Measurements from ENCODE around the gene GIMAP8.

The GIMAP8 gene

DNA sequence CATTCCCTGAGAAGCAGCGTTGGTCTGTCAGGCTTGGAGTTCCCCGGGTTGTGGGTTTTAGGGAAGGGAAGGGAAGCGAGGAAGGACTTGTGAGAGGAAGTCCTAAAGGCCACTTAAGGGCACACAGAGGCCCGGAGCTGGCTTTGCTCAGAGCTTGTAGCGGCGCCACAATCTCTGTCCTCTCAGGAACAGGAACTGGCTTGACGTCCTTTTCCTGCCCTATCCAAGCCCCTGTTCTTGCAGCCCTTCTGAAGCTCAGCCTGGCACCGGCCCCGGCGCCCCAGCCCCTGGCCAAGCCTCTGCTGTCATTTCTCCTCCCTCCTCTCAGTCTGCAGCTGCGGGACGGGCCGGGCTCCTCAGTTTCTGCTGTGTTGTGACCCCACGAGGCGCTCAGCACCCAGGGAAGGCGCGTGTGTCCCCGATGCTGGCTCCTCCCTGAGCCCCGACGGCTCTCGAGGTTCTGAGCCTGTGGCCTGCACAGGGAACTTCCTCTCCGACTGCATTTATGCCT lies at the start of gene GIMAP8:
Gene GIMAP8 (plus strand): TSS at position 140 of the 511 bp plus-strand sequence. CDS start 16,069 bp downstream, outside the sequence.
- DNase-seq = no peak

DNA sequence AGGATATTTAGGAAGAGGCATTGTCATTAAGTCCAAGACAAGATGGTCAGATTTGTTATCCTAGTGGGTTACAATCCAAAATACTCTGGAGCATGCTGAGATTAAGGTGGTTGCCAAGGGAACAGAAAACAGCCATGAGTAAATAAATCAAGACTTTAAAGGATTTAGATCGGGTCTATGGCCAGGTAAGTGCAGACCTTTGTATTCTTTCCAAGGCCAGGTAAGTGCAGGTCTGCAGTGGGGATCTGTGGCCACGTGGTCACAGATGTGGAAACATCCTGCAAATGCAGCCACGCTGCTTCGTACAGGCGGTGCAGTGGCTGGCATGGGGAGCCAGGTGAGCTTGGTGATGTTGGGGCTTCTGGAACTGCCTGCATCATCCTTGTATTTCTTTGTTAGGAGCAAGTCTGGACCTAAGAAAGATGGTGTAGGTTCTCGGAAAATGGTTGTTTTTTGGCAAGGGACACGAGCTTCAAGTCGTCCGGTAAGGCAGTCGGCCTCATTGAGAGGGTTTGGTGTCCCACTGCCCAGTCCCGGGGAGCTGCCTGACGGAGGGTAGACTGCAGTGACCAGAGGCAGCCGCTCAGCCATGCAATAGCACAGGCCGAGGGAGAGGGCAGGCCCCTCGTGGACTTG lies 49.5 kb upstream of the GIMAP8 start:
- DNase-seq = no peak

- DNase-seq = no peak
Observed at GRCh38 chr7:150401424-150401790, 49.0 kb upstream of the GIMAP8 start.

- no peak for DNase-seq
Observed at GRCh38 chr7:150401861-150402631, 48.4 kb upstream of the GIMAP8 start.

GRCh38 chr7:150402671-150403321 lies 47.6 kb upstream of the GIMAP8 start:
- no peak for DNase-seq

DNA sequence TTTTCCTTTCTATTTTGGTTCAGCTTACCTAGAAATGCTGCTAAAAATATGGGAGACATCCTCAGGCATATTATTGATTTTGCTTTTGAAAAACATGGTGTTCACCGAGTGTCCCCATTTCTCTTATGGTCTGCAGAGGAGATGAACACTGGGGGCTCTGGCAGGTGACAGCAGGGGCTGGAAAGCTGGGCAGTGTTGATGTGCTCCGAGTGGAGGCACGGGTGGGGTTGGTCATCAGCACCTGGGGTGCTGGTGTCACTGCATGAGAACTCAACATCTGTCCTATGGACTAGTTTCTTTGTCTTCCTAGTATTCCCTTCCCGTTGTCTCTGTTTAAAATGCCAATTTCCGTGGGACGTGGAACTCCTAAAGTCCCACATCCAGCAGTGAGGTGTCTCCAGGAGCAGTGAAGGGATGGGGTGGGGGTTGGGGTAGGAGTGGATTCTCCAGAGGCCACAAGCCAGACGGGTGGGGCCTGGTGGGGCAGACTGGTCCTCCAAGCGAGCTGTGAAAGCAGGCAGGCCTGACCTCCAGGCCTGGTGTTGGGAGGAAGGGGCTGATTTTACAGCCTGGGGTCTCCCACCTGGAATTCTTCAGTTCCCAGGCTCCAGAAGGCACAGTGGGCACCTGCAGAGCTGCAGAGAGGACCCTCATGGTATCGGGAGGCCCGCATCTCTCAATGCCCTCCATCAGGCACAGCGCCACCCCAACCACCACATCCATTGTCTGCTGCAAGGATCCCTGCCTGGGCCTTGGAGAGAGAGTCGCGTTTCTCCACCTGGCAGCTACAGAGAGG lies 46.9 kb upstream of the GIMAP8 start:
- no peak for DNase-seq

DNA sequence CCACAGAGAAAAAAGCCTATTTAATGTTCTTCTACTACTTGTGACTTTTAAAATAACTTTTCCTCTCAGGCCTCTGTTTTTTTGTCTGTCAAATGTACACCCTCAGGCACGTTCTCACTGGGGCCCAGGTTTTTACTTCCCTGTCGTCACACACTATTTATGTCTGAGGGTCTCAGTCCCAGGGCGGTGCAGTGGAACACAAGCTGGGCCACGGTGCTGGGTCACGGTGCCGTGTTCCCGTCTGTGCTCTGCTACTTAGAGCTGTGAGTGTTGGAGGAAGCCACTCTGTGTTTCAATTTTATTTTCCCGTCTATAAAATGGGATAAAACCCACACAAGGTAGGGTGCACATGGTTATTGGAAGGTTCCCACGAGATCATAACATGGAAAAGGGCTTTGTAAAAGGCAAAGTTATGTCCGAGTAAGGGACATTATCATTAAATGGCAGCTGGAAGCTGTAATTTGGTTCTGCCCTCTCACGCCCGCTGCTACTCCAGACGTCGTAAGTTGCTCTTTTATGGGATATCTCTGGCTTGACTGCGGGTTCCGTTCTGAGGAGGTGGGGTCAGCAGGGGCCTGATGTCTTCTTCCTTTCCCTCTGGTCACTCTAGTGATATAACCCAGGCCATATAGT lies 46.1 kb upstream of the GIMAP8 start:
- no peak for DNase-seq

GRCh38 chr7:150404805-150405583 lies 45.4 kb upstream of the GIMAP8 start:
- no peak for DNase-seq

DNA sequence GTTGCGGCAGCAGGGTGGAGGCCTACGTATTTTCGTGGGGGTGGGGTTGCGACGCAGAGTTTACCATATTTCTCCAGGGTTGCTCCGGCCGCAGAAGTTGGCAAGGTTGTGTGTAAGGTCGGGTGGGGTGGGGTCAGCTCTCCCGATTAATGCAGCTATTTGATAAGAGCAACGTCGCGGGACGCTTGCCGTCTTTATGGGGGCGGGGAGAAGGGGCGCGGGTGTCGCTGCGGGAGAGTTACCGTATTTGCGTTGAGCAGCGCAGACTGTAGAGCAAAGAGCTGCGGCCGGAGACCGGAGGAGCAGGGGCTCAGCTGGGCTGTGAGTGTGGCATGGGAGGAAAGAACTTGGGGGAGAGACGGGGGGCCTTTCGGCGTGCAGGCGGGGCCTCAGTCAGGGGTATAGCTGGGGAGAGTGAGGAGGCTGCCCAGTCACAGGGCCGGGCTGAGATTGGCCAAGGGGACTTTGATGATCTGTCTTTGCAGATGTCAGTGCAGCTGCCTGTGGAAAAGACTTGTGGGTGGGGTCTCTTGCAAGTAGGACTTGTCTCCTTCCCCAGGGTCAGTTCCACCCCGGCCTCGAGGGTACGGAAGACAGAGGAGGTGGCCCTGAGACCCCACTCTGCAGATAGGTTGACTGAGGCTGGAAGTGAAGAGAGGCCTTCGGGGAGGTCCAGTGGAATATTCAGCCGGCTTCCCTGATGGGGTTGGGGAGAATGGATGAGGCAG lies 44.7 kb upstream of the GIMAP8 start:
- no peak for DNase-seq

DNA sequence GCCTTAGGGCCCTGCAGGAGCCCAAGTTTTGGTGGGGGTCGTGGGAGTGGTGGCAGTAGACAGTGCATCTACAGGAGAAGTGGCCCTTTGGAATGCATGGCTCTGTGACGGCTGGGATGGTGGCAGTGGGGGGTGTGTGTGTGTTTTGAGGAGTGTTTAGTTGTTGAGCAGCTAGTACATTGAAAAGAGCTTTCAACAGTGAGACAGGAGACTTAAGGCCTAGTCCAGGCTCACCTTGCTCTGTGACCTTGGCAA lies 44.2 kb upstream of the GIMAP8 start:
- DNase-seq = no peak

DNA sequence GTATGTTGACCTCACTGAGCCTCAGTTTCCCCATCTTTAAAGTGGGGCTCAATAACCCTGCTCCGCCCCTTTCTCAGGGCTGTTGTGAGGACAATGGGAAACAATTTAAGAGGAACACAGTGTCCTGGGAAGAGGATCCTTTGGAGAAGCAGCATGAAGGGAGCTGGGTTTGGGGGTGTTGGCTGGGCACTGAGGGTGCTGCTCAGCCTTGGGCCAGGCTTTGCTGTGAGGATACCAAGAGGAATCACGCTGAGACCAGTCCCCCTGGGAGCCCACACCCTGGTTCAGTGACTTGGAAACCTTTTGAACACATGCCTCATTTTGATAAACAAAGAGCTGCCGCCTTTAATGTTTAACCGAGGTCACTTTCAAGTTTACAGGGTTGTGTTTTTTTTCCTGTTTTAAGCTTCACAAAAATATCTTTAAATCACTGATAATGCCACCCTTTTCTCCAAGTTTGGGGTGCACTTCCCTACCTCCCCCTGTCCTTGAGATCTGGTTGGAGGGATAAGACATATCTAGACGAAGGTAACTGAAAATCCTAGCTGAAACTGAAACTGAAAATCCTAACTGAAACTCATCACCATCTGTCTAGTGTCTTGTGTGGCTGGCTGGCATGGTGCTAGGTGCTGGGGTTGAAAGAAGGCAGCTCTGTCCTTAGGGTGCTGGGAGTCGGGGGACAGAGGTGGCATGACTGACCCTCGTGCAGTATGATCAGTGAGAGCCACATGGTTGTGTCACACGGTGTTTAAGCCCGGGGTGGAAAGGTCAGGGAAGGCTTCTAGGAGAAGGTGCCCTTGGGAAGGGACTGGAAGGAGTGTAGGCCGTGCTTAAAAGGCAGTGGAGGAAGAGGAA lies 43.6 kb upstream of the GIMAP8 start:
- DNase-seq = no peak

GRCh38 chr7:150407588-150408392 lies 42.6 kb upstream of the GIMAP8 start:
- DNase-seq = no peak

DNA sequence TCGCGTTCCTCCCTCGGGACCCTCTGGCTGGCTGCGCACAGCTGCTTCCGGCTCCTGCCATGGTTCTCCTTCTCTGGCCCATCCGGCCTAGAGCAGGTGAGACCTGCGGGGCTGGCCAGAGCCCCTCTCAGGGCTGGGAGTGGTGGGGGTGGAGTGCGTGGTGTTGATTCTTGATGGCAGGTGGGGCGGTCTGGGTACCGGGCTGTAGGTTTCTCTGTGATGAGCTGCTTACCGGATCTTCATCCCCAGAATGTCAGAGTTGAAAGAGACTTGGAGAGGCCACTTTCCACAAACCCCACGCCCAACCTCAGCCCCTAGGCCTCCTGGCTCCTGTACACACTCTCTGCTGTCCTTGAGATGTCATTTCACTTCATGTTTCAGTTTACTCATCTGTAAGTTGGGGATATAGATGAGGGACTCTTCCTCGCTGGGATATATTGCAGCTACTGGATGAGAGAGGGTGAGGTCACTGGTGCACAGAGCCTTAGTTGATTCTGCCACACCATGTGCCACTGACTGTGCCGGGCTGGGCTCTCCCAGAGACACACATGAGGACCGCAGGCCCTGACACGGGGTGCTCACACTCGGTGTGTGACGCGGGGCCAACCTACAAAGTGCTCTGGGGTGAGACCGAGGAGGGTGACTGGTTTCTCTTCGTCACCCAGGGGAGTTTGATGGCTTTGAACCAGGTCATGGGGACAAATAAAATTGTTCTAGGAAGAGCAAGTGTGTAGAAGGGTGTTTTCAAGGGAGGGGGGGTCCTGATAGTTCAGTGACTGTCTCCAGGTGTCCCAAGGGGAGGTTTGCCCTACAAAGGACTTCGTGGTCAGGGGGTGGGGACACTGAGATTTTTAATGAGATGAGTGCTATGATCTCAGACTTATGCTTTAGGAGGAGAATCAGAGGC lies 41.8 kb upstream of the GIMAP8 start:
- DNase-seq = no peak

GRCh38 chr7:150409300-150410030 lies 41.0 kb upstream of the GIMAP8 start:
- DNase-seq = no peak

DNA sequence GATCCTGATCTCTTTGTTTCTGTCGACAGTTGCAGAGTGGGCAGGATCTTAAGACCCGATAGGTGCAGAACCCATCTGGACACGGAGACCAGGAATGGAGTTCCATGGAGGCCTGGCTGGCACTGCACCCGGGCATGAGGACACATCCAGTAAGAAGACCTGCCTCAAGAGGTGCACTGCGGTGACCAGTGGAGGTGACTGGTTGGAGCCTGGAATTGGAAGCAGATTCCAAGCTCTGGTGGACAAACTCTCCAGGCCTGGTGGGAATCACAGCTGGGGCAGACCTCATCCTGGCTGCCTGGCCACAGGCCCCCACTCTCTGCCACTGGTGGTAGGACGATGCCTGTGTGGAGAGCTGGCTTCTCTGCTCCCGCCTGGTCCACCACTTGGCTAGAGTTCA lies 40.3 kb upstream of the GIMAP8 start:
- no peak for DNase-seq

DNA sequence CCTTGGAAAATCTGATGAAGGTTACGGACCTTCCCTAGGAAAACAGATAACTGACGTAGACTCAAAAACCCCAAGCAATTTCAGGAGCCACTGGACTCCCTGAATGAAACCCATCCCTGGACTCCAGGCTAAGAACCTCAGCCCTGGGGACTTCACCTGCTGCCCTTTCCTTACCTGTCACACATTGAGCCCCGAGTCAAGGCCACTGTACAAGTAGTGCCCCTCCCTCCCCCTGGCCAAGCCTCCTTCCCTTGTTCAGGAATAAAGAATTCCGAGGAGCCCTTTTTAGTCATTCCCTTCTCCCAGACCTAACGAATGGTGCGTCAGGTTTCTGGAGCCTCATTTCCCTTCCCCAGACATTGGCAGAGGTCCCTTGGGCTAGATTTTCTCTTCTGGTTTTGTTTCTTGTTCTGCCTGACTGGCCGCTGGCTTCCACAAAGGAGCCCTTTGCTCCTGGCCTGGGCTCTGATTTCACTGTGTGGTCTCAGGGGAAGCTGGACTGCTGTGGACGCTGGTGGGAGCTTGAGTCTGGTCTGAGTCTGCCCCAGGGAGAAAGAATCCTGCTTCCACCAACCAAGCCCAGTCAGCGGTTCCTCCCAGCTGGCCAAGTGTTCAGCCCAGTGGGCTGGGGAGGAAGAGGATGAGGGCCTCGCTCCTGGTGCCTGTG lies 39.6 kb upstream of the GIMAP8 start:
- DNase-seq = no peak

DNA sequence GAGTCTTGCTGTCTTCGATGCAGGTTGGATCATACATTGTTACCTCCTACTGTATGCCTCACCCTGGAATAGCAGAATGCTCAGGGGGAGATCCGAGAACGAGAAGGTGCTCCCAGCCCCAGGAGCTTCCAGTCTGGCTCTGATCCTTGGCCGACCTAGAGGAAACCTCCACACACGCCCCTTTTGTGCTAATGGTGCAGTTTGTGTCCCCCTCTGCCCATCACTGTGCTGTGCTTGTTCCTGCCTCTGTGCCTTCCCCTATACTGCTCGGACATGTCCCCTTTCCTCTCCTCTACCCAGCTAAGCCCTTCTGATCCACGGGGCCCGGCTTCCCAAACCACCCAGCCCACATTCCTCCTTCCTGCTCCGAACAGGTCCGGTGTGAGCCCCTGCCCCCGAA lies 38.8 kb upstream of the GIMAP8 start:
- no peak for DNase-seq
